Measurements from ENCODE around the gene GAS2.

The GAS2 gene

GRCh38 chr11:22860241-22860640 is 193.8 kb downstream of the GAS2 start, which contains the start of gene CCDC179:
Gene CCDC179, minus strand, starts transcription at chr11:22860474. Its CDS starts 53 bp downstream, at chr11:22860421.
- no peak for TF ChIP-seq CTCF (IDR thresholded peaks at IDR 0.05; ENCODE audit: low read depth, low read length)
- no peak for DNase-seq (ENCODE audit: low read depth in 2 of 2)
- no peak within 1 kb of the TSS for H3K4me3 ChIP-seq (replicated peaks in 1 of 2; ENCODE audit: low read depth in 2 of 2, low read length in 2 of 2)
